Epithelial cell of proximal tubule (primary cell): ENCODE measurements around the gene B3GNT9. TPM values are rescaled to one million over a fixed set of nuclear protein-coding genes. Genes with fewer than 3 reads are reported as not detected.
A peak's percentile ranks its signal among the peaks of the same experiment; 100 is the strongest.

ENCODE experiments used
- DNase-seq: peaks from one replicate; pipeline ENCODE4 v3.0.0-alpha.2; 2011; ENCODE audit warnings: low read depth
- H3K4me3 ChIP-seq: 2 replicates; pipeline ENCODE4 v1.5.1; 2011; ENCODE audit warnings: low read depth, mild to moderate bottlenecking, low read length
- total RNA-seq: library from RNA; depleted of rRNA; stranded (reverse); fragments of >200 nt; gene quantifications from 2 replicates; pipeline ENCODE4 v1.2.3, GENCODE V29; 2015
- TF ChIP-seq, protein P1 (sequence below): conservative IDR thresholded peaks from 2 replicates; pipeline ENCODE4 v1.5.1; 2012; ENCODE audit warnings: low read depth, mild to moderate bottlenecking, low read length

B3GNT9 gene
- total RNA-seq = 1.0 and 2.0 TPM in 2 replicates

DNA sequence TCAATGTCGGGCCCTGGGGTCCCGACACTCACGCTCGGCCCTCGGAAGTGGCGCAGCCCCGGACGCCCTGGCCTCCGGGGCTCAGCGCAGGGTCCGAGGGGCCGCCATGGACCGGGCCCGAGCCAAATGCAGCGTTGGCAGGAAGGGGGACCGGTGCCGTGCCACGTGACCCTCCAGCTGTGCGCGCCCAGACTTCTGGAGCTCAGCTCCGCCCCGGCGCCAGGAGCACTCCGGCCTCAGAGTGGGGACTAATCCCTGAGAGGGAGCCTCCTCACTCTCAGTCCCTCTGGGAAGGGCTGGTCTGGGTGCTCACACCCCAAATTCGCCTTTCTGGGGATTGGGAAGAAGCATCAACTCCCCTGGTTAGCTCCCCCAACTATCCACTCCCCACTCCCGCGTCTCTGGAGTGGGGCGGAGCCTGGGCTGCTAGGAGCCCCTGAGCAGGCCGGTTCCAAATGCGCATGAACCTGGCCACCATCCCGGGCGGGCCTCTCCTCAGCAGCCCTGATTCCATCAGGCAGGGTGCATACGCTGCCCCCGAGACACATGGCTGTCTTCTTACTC, at the start of gene B3GNT9:
TSS of gene B3GNT9 (minus strand) at position 166 of the 564 bp plus-strand sequence. CDS start 513 bp downstream, outside the sequence.
- no peak for DNase-seq
- peak within 1 kb of the TSS; percentile 64 for H3K4me3 ChIP-seq
- TF ChIP-seq, protein P1, sequence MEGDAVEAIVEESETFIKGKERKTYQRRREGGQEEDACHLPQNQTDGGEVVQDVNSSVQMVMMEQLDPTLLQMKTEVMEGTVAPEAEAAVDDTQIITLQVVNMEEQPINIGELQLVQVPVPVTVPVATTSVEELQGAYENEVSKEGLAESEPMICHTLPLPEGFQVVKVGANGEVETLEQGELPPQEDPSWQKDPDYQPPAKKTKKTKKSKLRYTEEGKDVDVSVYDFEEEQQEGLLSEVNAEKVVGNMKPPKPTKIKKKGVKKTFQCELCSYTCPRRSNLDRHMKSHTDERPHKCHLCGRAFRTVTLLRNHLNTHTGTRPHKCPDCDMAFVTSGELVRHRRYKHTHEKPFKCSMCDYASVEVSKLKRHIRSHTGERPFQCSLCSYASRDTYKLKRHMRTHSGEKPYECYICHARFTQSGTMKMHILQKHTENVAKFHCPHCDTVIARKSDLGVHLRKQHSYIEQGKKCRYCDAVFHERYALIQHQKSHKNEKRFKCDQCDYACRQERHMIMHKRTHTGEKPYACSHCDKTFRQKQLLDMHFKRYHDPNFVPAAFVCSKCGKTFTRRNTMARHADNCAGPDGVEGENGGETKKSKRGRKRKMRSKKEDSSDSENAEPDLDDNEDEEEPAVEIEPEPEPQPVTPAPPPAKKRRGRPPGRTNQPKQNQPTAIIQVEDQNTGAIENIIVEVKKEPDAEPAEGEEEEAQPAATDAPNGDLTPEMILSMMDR = no peak

GRCh38 chr16:67200491-67200890, 49.7 kb upstream of the B3GNT9 start:
- no peak overlapping the region for H3K4me3 ChIP-seq
- TF ChIP-seq, protein P1 = no peak
- no peak for DNase-seq

GRCh38 chr16:67199808-67200198, 49.0 kb upstream of the B3GNT9 start:
- peak overlapping the region; percentile 43 for H3K4me3 ChIP-seq
- TF ChIP-seq, protein P1 = no peak
- no peak for DNase-seq

DNA sequence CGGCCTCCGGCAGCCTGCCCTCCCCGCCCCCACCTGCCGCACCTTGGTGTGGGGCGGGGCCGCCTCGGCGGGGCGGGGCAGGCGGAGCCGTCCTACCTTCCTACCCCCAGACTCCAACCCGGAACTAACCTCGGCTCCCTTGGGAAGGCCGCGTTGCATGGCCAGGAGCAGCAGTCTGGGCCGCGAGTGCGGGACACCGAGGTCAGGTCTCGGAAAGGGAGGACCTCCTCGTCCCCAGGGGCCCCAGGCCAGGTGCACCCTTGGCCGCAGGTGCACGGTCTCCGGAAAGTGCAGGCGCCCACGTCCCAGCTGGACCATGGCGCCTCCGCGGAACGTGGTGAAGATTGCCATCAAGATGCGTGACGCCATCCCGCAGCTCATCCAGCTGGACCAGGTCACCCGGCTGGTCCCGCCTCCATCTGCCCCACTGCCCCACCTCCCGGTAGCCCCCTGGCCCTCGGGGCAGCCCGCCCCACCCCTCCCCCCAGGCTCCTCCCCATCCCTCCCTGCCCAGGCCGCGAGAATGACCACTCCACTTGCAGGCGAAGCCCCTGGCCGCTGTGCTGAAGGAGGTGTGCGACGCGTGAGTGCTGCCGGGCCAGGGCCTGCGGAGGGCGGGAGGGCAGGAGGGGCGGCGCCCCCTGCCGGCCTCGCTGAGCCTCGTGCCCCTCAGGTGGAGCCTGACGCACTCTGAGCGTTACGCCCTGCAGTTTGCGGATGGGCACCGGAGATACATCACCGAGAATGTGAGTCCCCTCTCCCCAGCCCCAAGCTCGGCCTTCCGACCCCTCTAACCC, 48.4 kb upstream of the B3GNT9 start, which contains the start of gene ELMO3:
TSS of gene ELMO3 (plus strand) at position 121 of the 797 bp plus-strand sequence. CDS start at position 317, 196 bp downstream.
- DNase-seq = no peak
- peak within 1 kb of the TSS; percentile 43 for H3K4me3 ChIP-seq
- TF ChIP-seq, protein P1 = peak; percentile 60

DNA sequence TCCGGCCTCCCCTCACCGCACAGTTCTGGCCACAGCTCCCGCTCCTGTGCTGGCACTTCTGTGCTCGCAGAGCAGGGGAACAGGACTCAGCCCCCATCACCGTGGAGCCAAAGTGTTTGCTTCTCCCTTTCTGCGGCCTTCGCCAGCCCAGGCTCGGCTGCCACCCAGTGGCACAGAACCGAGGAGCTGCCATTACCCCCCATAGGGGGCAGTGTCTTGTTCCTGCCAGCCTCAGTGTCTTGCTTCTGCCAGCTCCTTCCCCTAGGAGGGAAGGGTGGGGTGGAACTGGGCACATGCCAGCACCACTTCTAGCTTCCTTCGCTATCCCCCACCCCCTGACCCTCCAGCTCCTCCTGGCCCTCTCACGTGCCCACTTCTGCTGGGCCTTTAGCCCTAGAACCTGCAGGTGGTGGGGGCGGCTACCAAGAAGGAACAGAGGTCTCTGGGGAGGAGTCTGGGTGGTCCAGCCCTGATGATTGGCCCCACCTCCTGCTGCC, 47.5 kb upstream of the B3GNT9 start:
- H3K4me3 ChIP-seq = no peak overlapping the region
- no peak for DNase-seq
- TF ChIP-seq, protein P1 = peak; percentile 94

- DNase-seq = no peak
- TF ChIP-seq, protein P1 = no peak
- no peak overlapping the region for H3K4me3 ChIP-seq
Observed at GRCh38 chr16:67197704-67198103, 46.9 kb upstream of the B3GNT9 start.
